Upper lobe of right lung (tissue), 1 donor: ENCODE data around the gene CEACAM5. TPM values are rescaled to one million over a fixed set of nuclear protein-coding genes. Genes with fewer than 3 reads are reported as not detected.

Source experiments
- ATAC-seq: fragments of 200-7000 bp; cut with Tn5 transposase; one replicate; pipeline ENCODE4 v1.9.1; 2020; ENCODE audit warnings: mild to moderate bottlenecking, moderate library complexity
- DNase-seq: peaks from one replicate; pipeline ENCODE4 v3.0.0-alpha.2; 2020
- H3K27ac ChIP-seq: fragments of 200-600 bp; one replicate; pipeline ENCODE4 v1.8.0; 2022
- H3K27me3 ChIP-seq: fragments of 200-600 bp; one replicate; pipeline ENCODE4 v1.8.0; 2022; ENCODE audit warnings: mild to moderate bottlenecking
- H3K36me3 ChIP-seq: fragments of 200-600 bp; one replicate; pipeline ENCODE4 v1.8.0; 2022
- H3K4me1 ChIP-seq: fragments of 200-600 bp; one replicate; pipeline ENCODE4 v1.8.0; 2022
- H3K4me3 ChIP-seq: fragments of 200-600 bp; one replicate; pipeline ENCODE4 v1.8.0; 2022; ENCODE audit warnings: mild to moderate bottlenecking
- H3K9me3 ChIP-seq: fragments of 200-600 bp; one replicate; pipeline ENCODE4 v1.8.0; 2022
- intact Hi-C: fragments of 100-400 bp; cut with DNase I; formaldehyde crosslinking; loops from one replicate; pipeline ENCODE4 v1.11.0; 2022
- total RNA-seq: library from RNA; stranded (reverse); fragmentation: NEBNext Ultra II Directional; extraction: Animal tissue kit (Norgen Biotek cat#: 25700); gene quantifications from one replicate; pipeline ENCODE4 v1.2.1, GENCODE V29; 2021
- TF ChIP-seq, protein P1 (sequence below): fragments of 200-600 bp; IDR thresholded peaks from one replicate; pipeline ENCODE4 v1.8.0; 2022; ENCODE audit warnings: antibody characterized with exemption
- donor health status: DM: no; HTN: yes; CAD: no; lungs with severe emphysema.

The CEACAM5 gene
- total RNA-seq, 1 donor from 2014 or later: 35.0 TPM

DNA sequence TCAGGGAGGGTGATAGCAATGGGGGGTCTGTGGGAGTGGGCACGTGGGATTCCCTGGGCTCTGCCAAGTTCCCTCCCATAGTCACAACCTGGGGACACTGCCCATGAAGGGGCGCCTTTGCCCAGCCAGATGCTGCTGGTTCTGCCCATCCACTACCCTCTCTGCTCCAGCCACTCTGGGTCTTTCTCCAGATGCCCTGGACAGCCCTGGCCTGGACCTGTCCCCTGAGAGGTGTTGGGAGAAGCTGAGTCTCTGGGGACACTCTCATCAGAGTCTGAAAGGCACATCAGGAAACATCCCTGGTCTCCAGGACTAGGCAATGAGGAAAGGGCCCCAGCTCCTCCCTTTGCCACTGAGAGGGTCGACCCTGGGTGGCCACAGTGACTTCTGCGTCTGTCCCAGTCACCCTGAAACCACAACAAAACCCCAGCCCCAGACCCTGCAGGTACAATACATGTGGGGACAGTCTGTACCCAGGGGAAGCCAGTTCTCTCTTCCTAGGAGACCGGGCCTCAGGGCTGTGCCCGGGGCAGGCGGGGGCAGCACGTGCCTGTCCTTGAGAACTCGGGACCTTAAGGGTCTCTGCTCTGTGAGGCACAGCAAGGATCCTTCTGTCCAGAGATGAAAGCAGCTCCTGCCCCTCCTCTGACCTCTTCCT, 11.1 kb upstream of the CEACAM5 start:
- intact Hi-C loops: no loop called here
- no peak overlapping the region for H3K4me3 ChIP-seq
- H3K4me1 ChIP-seq: no peaks in the 10 kb centered on the region
- ATAC-seq (no peak), DNase-seq (peak; percentile 48)
- H3K9me3 ChIP-seq: no peaks in the 10 kb centered on the region
- no peak overlapping the region for H3K27ac ChIP-seq
- no peaks in the 10 kb centered on the region for H3K27me3 ChIP-seq
- no peaks in the 10 kb centered on the region for H3K36me3 ChIP-seq
- TF ChIP-seq, protein P1, sequence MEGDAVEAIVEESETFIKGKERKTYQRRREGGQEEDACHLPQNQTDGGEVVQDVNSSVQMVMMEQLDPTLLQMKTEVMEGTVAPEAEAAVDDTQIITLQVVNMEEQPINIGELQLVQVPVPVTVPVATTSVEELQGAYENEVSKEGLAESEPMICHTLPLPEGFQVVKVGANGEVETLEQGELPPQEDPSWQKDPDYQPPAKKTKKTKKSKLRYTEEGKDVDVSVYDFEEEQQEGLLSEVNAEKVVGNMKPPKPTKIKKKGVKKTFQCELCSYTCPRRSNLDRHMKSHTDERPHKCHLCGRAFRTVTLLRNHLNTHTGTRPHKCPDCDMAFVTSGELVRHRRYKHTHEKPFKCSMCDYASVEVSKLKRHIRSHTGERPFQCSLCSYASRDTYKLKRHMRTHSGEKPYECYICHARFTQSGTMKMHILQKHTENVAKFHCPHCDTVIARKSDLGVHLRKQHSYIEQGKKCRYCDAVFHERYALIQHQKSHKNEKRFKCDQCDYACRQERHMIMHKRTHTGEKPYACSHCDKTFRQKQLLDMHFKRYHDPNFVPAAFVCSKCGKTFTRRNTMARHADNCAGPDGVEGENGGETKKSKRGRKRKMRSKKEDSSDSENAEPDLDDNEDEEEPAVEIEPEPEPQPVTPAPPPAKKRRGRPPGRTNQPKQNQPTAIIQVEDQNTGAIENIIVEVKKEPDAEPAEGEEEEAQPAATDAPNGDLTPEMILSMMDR: no peak

DNA sequence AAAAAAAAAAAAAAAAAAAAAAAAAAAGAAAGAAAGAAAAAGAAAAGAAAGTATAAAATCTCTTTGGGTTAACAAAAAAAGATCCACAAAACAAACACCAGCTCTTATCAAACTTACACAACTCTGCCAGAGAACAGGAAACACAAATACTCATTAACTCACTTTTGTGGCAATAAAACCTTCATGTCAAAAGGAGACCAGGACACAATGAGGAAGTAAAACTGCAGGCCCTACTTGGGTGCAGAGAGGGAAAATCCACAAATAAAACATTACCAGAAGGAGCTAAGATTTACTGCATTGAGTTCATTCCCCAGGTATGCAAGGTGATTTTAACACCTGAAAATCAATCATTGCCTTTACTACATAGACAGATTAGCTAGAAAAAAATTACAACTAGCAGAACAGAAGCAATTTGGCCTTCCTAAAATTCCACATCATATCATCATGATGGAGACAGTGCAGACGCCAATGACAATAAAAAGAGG, 9.6 kb upstream of the CEACAM5 start:
- DNase-seq (no peak), ATAC-seq (peak; percentile 22)
- Histone ChIP-seq H3K4me1 (no peaks in the 10 kb centered on the region), H3K27ac (no peak overlapping the region), H3K9me3 (no peaks in the 10 kb centered on the region), H3K27me3 (no peaks in the 10 kb centered on the region), H3K4me3 (no peak overlapping the region), H3K36me3 (no peaks in the 10 kb centered on the region)
- intact Hi-C loops: no loop called here
- TF ChIP-seq, protein P1: no peak

DNA sequence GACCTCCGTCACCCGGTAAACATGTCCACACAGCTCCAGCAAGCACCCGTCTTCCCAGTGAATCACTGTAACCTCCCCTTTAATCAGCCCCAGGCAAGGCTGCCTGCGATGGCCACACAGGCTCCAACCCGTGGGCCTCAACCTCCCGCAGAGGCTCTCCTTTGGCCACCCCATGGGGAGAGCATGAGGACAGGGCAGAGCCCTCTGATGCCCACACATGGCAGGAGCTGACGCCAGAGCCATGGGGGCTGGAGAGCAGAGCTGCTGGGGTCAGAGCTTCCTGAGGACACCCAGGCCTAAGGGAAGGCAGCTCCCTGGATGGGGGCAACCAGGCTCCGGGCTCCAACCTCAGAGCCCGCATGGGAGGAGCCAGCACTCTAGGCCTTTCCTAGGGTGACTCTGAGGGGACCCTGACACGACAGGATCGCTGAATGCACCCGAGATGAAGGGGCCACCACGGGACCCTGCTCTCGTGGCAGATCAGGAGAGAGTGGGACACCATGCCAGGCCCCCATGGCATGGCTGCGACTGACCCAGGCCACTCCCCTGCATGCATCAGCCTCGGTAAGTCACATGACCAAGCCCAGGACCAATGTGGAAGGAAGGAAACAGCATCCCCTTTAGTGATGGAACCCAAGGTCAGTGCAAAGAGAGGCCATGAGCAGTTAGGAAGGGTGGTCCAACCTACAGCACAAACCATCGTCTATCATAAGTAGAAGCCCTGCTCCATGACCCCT, 9.0 kb upstream of the CEACAM5 start:
- H3K27ac ChIP-seq: no peak overlapping the region
- ATAC-seq (no peak), DNase-seq (no peak)

DNA sequence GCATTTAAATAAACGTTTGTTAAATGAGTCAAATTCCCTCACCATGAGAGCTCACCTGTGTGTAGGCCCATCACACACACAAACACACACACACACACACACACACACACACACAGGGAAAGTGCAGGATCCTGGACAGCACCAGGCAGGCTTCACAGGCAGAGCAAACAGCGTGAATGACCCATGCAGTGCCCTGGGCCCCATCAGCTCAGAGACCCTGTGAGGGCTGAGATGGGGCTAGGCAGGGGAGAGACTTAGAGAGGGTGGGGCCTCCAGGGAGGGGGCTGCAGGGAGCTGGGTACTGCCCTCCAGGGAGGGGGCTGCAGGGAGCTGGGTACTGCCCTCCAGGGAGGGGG, 8.5 kb upstream of the CEACAM5 start:
- DNase-seq: no peak
- no peak for ATAC-seq
- no peaks in the 10 kb centered on the region for H3K9me3 ChIP-seq
- peaks cover 7% of the 10 kb centered on the region for H3K27me3 ChIP-seq
- H3K4me3 ChIP-seq: no peak overlapping the region
- H3K36me3 ChIP-seq: no peaks in the 10 kb centered on the region
- TF ChIP-seq, protein P1: no peak
- no peaks in the 10 kb centered on the region for H3K4me1 ChIP-seq
- H3K27ac ChIP-seq: no peak overlapping the region
- intact Hi-C loops: no loop called here

More for the DNA sequence above, 9.0 kb upstream of the CEACAM5 start:
- Histone ChIP-seq H3K4me3 (no peak overlapping the region), H3K36me3 (no peaks in the 10 kb centered on the region), H3K9me3 (no peaks in the 10 kb centered on the region), H3K27me3 (peaks cover 1% of the 10 kb centered on the region), H3K4me1 (no peaks in the 10 kb centered on the region)
- TF ChIP-seq, protein P1: no peak
- intact Hi-C loops: no loop called here

DNA sequence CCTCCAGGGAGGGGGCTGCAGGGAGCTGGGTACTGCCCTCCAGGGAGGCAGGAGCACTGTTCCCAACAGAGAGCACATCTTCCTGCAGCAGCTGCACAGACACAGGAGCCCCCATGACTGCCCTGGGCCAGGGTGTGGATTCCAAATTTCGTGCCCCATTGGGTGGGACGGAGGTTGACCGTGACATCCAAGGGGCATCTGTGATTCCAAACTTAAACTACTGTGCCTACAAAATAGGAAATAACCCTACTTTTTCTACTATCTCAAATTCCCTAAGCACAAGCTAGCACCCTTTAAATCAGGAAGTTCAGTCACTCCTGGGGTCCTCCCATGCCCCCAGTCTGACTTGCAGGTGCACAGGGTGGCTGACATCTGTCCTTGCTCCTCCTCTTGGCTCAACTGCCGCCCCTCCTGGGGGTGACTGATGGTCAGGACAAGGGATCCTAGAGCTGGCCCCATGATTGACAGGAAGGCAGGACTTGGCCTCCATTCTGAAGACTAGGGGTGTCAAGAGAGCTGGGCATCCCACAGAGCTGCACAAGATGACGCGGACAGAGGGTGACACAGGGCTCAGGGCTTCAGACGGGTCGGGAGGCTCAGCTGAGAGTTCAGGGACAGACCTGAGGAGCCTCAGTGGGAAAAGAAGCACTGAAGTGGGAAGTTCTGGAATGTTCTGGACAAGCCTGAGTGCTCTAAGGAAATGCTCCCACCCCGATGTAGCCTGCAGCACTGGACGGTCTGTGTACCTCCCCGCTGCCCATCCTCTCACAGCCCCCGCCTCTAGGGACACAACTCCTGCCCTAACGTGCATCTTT, 7.8 kb upstream of the CEACAM5 start:
- intact Hi-C loops: no loop called here
- TF ChIP-seq, protein P1: no peak
- Histone ChIP-seq H3K36me3 (no peaks in the 10 kb centered on the region), H3K9me3 (no peaks in the 10 kb centered on the region), H3K4me1 (no peaks in the 10 kb centered on the region), H3K27me3 (peaks cover 7% of the 10 kb centered on the region), H3K4me3 (no peak overlapping the region), H3K27ac (no peak overlapping the region)
- ATAC-seq (no peak), DNase-seq (no peak)
